ENCODE results near the gene CPTP. TPM values are rescaled to one million over a fixed set of nuclear protein-coding genes. Genes with fewer than 3 reads are reported as not detected.

CPTP gene
- total and polyA plus RNA-seq, 10 of the 15 experiments (the other 5 are each of a cell fraction or from before 2014, with no cell fraction given), result 0.06 to 24.3 (median 10.0) TPM

DNA sequence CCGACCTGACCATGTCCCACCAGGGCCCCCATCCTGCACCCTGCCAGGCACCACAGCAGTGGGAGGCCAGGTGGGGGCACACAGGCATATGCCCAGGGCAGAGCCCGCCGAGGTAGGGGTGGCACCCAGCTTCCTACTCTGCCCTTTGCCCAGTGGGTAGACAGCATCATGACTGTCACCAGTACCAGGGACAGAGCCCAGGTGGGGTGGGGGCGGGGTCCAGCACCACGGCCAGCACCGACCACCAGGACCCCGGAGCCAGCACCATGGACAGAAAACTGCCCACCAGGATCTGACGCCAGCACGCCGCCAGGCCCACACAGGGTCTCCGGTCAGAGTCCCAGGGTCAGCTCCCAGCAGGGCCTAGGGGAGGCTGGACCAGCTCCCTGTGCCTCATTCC lies 10.2 kb downstream of the CPTP start:
- H3K4me3 ChIP-seq, result no peak overlapping the region
- ChIA-PET CTCF (no interaction called here), RAD21 (ENCODE audit: unreplicated experiment) (no interaction called here), SMC1A (ENCODE audit: uncharacterized antibody, unreplicated experiment) (no interaction called here), POLR2A (no interaction called here)
- H3K4me1 ChIP-seq (ENCODE audit: control insufficient read depth, insufficient read depth, low read length), result no peaks in the 10 kb centered on the region
- ATAC-seq (no peak), DNase-seq (ENCODE audit: low read depth, low spot score) (no peak), FAIRE-seq (no peak)
- no peak overlapping the region for H3K27ac ChIP-seq (ENCODE audit: control insufficient read depth, insufficient read depth)
- WGBS (ENCODE audit: insufficient coverage, insufficient replicate concordance, low lambda C conversion rate, missing lambda C conversion rate), result 97% methylated on average over 9 of the region's 11 CpGs
- no peaks in the 10 kb centered on the region for H3K27me3 ChIP-seq (replicated peaks in 1 of 2; ENCODE audit: control insufficient read depth in 2 of 2, insufficient read depth in 2 of 2, low read length in 1 of 2)
- in situ Hi-C loops (cut with MboI), result no loop called here
- peaks cover 0 to 2% of the 10 kb centered on the region in 2 experiments; a peak in 2 of 4 replicates for H3K36me3 ChIP-seq (ENCODE audit: control insufficient read depth in 2 of 2, insufficient read depth in 2 of 2, low read length in 1 of 2)
- H3K9ac ChIP-seq (ENCODE audit: control insufficient read depth, insufficient read depth, low read length), result no peak overlapping the region
- H3K4me2 ChIP-seq (ENCODE audit: control insufficient read depth, insufficient read depth), result no peak overlapping the region
- BruUV-seq (replicated peaks), result no TSS peak
- intact Hi-C loops (cut with micrococcal nuclease; ENCODE audit: unreplicated experiment), result no loop called here
- H3K9me3 ChIP-seq (replicated peaks; ENCODE audit: control insufficient read depth, insufficient read depth, low read length), result no peaks in the 10 kb centered on the region
- H4K20me1 ChIP-seq (ENCODE audit: control insufficient read depth, insufficient read depth), result no peaks in the 10 kb centered on the region
- no peaks in the 10 kb centered on the region for H3K79me2 ChIP-seq (ENCODE audit: control insufficient read depth, insufficient read depth, low read length)
- no peak overlapping the region for H2AFZ ChIP-seq (ENCODE audit: control insufficient read depth, low read depth, low read length)
- TF ChIP-seq, protein P1, sequence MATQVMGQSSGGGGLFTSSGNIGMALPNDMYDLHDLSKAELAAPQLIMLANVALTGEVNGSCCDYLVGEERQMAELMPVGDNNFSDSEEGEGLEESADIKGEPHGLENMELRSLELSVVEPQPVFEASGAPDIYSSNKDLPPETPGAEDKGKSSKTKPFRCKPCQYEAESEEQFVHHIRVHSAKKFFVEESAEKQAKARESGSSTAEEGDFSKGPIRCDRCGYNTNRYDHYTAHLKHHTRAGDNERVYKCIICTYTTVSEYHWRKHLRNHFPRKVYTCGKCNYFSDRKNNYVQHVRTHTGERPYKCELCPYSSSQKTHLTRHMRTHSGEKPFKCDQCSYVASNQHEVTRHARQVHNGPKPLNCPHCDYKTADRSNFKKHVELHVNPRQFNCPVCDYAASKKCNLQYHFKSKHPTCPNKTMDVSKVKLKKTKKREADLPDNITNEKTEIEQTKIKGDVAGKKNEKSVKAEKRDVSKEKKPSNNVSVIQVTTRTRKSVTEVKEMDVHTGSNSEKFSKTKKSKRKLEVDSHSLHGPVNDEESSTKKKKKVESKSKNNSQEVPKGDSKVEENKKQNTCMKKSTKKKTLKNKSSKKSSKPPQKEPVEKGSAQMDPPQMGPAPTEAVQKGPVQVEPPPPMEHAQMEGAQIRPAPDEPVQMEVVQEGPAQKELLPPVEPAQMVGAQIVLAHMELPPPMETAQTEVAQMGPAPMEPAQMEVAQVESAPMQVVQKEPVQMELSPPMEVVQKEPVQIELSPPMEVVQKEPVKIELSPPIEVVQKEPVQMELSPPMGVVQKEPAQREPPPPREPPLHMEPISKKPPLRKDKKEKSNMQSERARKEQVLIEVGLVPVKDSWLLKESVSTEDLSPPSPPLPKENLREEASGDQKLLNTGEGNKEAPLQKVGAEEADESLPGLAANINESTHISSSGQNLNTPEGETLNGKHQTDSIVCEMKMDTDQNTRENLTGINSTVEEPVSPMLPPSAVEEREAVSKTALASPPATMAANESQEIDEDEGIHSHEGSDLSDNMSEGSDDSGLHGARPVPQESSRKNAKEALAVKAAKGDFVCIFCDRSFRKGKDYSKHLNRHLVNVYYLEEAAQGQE (IDR thresholded peaks at IDR 0.05; ENCODE audit: low read depth, low read length), result peak; percentile 86
- no peak for TF ChIP-seq SPI1 (IDR thresholded peaks at IDR 0.05; ENCODE audit: borderline replicate concordance, insufficient read depth, low read depth, low read length)
- TF ChIP-seq, protein P2, sequence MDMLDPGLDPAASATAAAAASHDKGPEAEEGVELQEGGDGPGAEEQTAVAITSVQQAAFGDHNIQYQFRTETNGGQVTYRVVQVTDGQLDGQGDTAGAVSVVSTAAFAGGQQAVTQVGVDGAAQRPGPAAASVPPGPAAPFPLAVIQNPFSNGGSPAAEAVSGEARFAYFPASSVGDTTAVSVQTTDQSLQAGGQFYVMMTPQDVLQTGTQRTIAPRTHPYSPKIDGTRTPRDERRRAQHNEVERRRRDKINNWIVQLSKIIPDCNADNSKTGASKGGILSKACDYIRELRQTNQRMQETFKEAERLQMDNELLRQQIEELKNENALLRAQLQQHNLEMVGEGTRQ (IDR thresholded peaks at IDR 0.05; ENCODE audit: borderline replicate concordance, low read depth, low read length), result no peak

Measured in GM12878 (cell line).